Iris pigment epithelial cell (primary cell): Measurements from ENCODE around the gene PAIP2B.
A peak's percentile ranks its signal among the peaks of the same experiment; 100 is the strongest.
"Not testable (repeated sequence)": the region's sequence is repeated elsewhere in the genome, so short reads cannot be mapped to it uniquely, and the experiment has no call there.

Source experiments
- DNase-seq: peaks from one replicate; pipeline ENCODE4 v3.0.0-alpha.2; 2011; ENCODE audit warnings: low read depth

The PAIP2B gene, protein sequence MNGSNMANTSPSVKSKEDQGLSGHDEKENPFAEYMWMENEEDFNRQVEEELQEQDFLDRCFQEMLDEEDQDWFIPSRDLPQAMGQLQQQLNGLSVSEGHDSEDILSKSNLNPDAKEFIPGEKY

GRCh38 chr2:71226965-71227560, at the start of gene PAIP2B:
PAIP2B (minus strand) TSS chr2:71227103; CDS start chr2:71202589, 24,514 bp downstream.
- peak; percentile 99 for DNase-seq

- no peak for DNase-seq
Observed at GRCh38 chr2:71275939-71276310, 49.0 kb upstream of the PAIP2B start.

- DNase-seq: no peak
Observed at GRCh38 chr2:71269511-71270090, 42.7 kb upstream of the PAIP2B start.

GRCh38 chr2:71263386-71263785, 36.5 kb upstream of the PAIP2B start:
- no peak for DNase-seq

GRCh38 chr2:71261534-71261933, 34.6 kb upstream of the PAIP2B start:
- no peak for DNase-seq

- DNase-seq: no peak
Observed at GRCh38 chr2:71256421-71256820, 29.5 kb upstream of the PAIP2B start.

- no peak for DNase-seq
Observed at GRCh38 chr2:71254776-71255175, 27.9 kb upstream of the PAIP2B start.

DNA sequence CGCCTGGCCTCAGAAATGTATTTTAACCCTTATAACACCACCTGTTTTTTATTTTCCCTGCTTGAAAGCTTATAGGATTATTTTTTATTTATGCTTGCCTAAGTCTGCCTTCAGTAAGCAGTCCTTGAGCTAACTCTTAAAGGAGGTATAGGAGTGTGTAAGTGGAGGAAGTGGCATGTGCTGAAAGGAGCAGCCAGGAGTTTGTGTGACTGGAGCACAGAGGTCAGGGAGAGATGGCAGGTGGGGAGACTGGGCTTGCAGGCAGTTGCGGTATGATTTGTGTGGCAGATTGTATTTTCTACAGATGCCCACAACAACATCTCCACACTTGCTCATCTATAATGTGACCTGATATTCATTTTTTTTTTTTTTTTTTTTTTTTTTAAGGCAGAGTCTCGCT, 27.2 kb upstream of the PAIP2B start:
- no peak for DNase-seq

- DNase-seq: no peak
Observed at GRCh38 chr2:71253476-71253875, 26.6 kb upstream of the PAIP2B start.

DNA sequence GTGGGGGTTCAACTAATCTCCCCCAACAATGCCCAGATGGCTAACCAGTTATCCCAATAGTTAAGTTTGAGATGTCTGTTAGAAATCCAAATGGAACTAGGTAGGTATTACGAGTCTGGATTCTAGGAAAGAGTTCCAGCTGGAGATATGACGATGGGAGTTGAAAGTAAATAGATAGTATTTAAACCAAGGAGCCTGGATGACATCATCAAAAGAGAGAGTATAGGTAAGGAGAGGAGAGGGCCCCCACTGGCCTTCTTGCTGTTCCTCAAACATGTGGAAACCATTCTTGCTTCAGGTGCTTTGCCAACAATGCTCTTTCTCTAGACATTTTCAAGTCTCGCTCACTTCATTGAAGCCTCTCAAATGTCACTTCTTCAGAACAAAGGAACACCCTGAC, 26.0 kb upstream of the PAIP2B start:
- DNase-seq: no peak

GRCh38 chr2:71250935-71251334, 24.0 kb upstream of the PAIP2B start:
- no peak for DNase-seq

DNA sequence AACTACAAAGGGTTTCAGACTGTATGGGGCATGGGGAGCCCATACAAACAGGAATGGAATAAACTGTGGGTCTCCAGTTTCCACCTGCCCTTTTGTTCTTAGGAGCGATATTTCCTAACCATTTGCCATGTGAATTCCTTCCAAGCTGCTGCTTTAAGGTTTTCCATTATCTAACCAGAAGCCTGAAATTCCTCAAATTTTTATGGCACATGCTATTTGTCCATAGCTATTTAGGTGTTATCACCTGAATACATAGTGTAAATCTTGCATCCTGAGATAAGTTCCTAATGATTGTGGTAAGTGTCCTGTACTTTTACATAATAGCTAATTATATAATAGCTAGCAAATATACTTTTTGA, 17.4 kb upstream of the PAIP2B start:
- DNase-seq: no peak

GRCh38 chr2:71243634-71244301, 16.9 kb upstream of the PAIP2B start:
- no peak for DNase-seq

DNA sequence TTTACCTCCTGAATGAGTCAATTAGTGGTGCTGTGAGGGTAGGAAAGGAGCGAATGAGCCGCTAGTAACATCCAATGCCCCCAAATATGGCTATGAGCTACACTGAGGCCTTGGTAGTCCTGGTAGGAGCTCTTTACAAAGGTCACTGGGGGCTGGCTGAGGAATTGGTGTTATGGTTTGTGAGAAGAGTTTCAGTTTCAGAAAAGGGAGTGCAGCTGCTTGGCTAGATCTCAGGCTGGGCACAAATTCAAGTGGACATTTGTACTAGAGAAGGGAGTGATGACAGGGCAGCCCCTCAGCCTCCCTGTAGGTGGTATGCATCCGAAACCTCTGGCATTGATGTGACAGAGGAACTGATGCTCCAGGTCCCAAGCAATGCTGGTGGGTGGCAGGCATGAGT, 13.9 kb upstream of the PAIP2B start:
- DNase-seq: no peak

DNA sequence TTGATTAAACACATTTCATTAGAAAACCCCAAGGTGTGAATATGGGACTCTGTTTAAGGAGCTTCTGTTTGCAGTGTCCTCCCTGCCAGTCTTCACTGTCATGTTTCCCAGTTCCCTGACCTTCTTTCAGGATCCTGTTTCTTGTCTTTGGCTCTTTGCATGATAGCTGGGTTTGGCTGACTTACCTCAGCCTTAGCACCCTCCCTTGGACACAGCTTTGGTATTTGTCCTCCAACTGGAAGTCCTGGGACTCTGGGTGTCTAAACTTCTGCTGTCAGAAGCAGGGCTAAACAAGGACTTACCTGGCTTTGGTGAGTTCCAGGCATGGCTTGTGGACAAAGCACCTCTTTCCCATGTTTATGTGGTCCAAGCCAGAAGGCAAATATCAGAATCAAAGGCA, 11.2 kb upstream of the PAIP2B start:
- no peak for DNase-seq

DNA sequence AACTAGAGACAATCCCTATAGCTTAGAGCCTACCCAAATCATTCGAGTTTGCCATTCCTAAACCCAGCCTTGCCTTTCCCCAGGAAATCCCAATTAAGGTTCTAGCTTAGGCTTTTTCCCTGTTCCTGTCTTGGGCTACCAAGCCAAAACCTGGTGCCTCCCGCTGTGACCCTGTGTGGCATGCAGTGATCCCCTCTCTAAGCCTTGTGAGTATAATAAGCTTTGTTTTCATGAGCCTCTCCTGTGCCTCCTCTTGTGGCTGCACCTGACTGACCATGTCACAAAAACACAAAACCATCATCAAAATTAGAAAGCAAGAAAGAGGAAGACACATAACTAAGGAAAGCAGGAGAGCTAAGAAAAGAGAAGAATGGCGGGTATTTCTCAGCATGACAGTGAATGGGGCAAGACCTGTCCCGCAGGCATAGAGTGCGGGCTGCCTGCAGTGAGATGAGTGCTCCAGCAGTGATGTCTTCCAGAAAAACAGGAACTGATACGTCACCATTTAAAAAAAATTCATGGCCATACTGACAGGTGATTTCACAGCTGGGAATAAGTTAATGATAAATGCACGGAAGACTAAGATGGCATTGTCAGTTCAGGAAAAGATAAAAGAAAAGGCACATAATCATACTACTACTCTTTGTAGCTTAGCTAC, 9.2 kb upstream of the PAIP2B start:
- DNase-seq: no peak

GRCh38 chr2:71233072-71233471, 6.2 kb upstream of the PAIP2B start:
- not testable (repeated sequence) for DNase-seq

GRCh38 chr2:71226096-71226964, 573 bp downstream of the PAIP2B start:
- no peak for DNase-seq

DNA sequence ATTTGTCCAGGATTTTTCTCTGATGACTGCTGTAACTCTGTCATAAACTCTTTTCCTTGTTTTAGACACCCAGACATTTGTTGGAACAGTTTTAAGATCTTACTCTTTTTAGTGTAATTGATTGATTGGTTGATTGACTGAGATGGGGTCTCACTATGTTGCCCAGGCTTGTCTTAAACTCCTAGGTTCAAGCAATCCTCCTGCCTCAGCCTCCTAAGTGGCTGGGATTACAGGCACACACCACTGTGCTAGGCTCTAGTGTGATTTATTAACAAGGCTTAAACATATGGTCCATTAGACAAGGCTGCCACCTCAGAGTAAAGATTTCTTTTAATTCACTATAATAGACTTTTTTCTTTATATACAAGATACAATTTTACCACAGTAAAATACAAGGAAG, 2.0 kb downstream of the PAIP2B start:
- DNase-seq: no peak

- DNase-seq: no peak
Observed at GRCh38 chr2:71224457-71224856, 2.4 kb downstream of the PAIP2B start.

GRCh38 chr2:71223767-71224333, 3.1 kb downstream of the PAIP2B start:
- DNase-seq: peak; percentile 47

DNA sequence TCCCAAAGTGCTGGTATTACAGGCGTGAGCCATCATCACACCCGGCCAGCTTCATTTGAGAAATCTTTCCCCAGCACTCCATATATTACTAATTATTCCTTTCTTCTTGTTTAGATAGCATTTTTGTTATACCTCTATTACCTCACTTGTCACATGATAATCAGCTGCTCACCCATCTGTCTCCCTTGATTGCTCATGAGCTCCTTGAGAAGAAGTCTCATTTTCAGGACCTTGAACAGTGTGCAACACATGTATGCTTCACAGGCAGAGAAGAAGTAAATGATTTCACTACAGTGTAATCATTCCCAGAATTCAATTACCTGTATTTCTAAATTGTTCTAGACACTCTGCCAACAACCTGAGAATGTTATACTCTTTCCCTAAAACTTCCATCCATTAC, 6.2 kb downstream of the PAIP2B start:
- no peak for DNase-seq
